H9 (cell line): ENCODE measurements around the gene NYAP2. TPM values are rescaled to one million over a fixed set of nuclear protein-coding genes. Genes with fewer than 3 reads are reported as not detected.
A peak's percentile ranks its signal among the peaks of the same experiment; 100 is the strongest.

Source experiments
- DNase-seq: peaks from one replicate; pipeline ENCODE4 v3.0.0-alpha.2; 2017
- H2AFZ ChIP-seq: one replicate; pipeline ENCODE4 v1.6.1; 2013; ENCODE audit warnings: mild to moderate bottlenecking, low read length, control low read depth, moderate library complexity
- H2AK5ac ChIP-seq: 2 replicates; pipeline ENCODE4 v1.6.1; 2013; ENCODE audit warnings: low read length, control low read depth, mixed read lengths; ENCODE audit not compliant: insufficient read length
- H2BK120ac ChIP-seq: one replicate; pipeline ENCODE4 v1.6.1; 2013; ENCODE audit warnings: low read depth, mild to moderate bottlenecking, low read length, control low read depth, inconsistent platforms; ENCODE audit not compliant: poor library complexity, severe bottlenecking
- H2BK12ac ChIP-seq: 2 replicates; pipeline ENCODE4 v1.6.1; 2013; ENCODE audit warnings: low read length, control low read depth, mixed read lengths, low read depth; ENCODE audit not compliant: insufficient read length
- H2BK15ac ChIP-seq: 2 replicates; pipeline ENCODE4 v1.6.1; 2013; ENCODE audit warnings: low read depth, low read length, control low read depth
- H2BK20ac ChIP-seq: one replicate; pipeline ENCODE4 v1.6.1; 2013; ENCODE audit warnings: low read depth, mild to moderate bottlenecking, low read length, control low read depth, inconsistent platforms; ENCODE audit not compliant: poor library complexity, severe bottlenecking
- H2BK5ac ChIP-seq: 2 replicates; pipeline ENCODE4 v1.6.1; 2013; ENCODE audit warnings: low read length, control low read depth, mixed read lengths; ENCODE audit not compliant: insufficient read length
- H3K14ac ChIP-seq: 2 replicates; pipeline ENCODE4 v1.6.1; 2013; ENCODE audit warnings: low read length, control low read depth; ENCODE audit not compliant: insufficient read depth
- H3K18ac ChIP-seq: 2 replicates; pipeline ENCODE4 v1.6.1; 2013; ENCODE audit warnings: low read depth, mild to moderate bottlenecking, mixed read lengths, low read length, control low read depth; ENCODE audit not compliant: insufficient read length
- H3K23ac ChIP-seq: 2 replicates; pipeline ENCODE4 v1.6.1; 2013; ENCODE audit warnings: low read length, control low read depth, mixed read lengths, low read depth; ENCODE audit not compliant: insufficient read length
- H3K23me2 ChIP-seq: 2 replicates; pipeline ENCODE4 v1.6.1; 2013; ENCODE audit warnings: low read depth, mild to moderate bottlenecking, mixed read lengths, low read length, control low read depth; ENCODE audit not compliant: insufficient read length, poor library complexity, severe bottlenecking
- H3K27ac ChIP-seq: 2 replicates; pipeline ENCODE4 v1.5.1; 2013; ENCODE audit warnings: low read length, control low read depth, mixed read lengths, low read depth; ENCODE audit not compliant: insufficient read length
- H3K27me3 ChIP-seq: 2 replicates; pipeline ENCODE4 v1.6.1; 2013; ENCODE audit warnings: low read length, control low read depth, inconsistent platforms; ENCODE audit not compliant: insufficient read depth
- H3K4ac ChIP-seq: 2 replicates; pipeline ENCODE4 v1.6.1; 2013; ENCODE audit warnings: low read depth, mild to moderate bottlenecking, control low read depth, inconsistent platforms, low read length, moderate library complexity
- H3K4me1 ChIP-seq: 2 replicates; pipeline ENCODE4 v1.6.1; 2013; ENCODE audit warnings: low read length, control low read depth, inconsistent platforms; ENCODE audit not compliant: insufficient read depth
- H3K4me2 ChIP-seq: 2 replicates; pipeline ENCODE4 v1.6.1; 2013; ENCODE audit warnings: low read length, control low read depth, mixed read lengths; ENCODE audit not compliant: insufficient read length, insufficient read depth
- H3K56ac ChIP-seq: 2 replicates; pipeline ENCODE4 v1.6.1; 2013; ENCODE audit warnings: low read depth, mild to moderate bottlenecking, mixed read lengths, low read length, control low read depth; ENCODE audit not compliant: insufficient read length
- H3K79me1 ChIP-seq: 2 replicates; pipeline ENCODE4 v1.6.1; 2013; ENCODE audit warnings: low read depth, mild to moderate bottlenecking, moderate library complexity, low read length, control low read depth, inconsistent platforms; ENCODE audit not compliant: insufficient read depth, poor library complexity, severe bottlenecking
- H3K79me2 ChIP-seq: 2 replicates; pipeline ENCODE4 v1.6.1; 2013; ENCODE audit warnings: low read length, control low read depth, inconsistent platforms; ENCODE audit not compliant: insufficient read depth
- H3K9ac ChIP-seq: 2 replicates; pipeline ENCODE4 v1.6.1; 2013; ENCODE audit warnings: low read length, control low read depth, mixed read lengths; ENCODE audit not compliant: insufficient read length; ENCODE audit errors: extremely low read depth
- H3K9me3 ChIP-seq: one replicate; pipeline ENCODE4 v1.6.1; 2013; ENCODE audit warnings: low read depth, low read length, inconsistent platforms; ENCODE audit not compliant: control insufficient read depth
- H3T11ph ChIP-seq: one replicate; pipeline ENCODE4 v1.6.1; 2013; ENCODE audit warnings: mild to moderate bottlenecking, low read length, control low read depth, inconsistent platforms
- H4K20me1 ChIP-seq: one replicate; pipeline ENCODE4 v1.6.1; 2013; ENCODE audit not compliant: control insufficient read depth, insufficient read length, insufficient read depth
- H4K5ac ChIP-seq: 2 replicates; pipeline ENCODE4 v1.6.1; 2013; ENCODE audit warnings: low read depth, mild to moderate bottlenecking, mixed read lengths, low read length, control low read depth; ENCODE audit not compliant: insufficient read length
- H4K8ac ChIP-seq: replicated peaks from 2 replicates; pipeline ENCODE4 v1.6.1; 2013; ENCODE audit warnings: low read length, control low read depth, mixed read lengths, low read depth; ENCODE audit not compliant: insufficient read length
- H4K91ac ChIP-seq: 2 replicates; pipeline ENCODE4 v1.6.1; 2013; ENCODE audit warnings: low read depth, mild to moderate bottlenecking, moderate library complexity, mixed read lengths, low read length, control low read depth; ENCODE audit not compliant: insufficient read length
- H3K27ac Mint-ChIP-seq, 3 experiments: 2 replicates in 2 of 3; 3 replicates in 1 of 3; pipeline ENCODE4 v1.8.0; 2020 to 2021; ENCODE audit warnings: mixed read lengths in 3 of 3, mild to moderate bottlenecking in 1 of 3, moderate library complexity in 1 of 3
- H3K27me3 Mint-ChIP-seq: 2 replicates; pipeline ENCODE4 v1.8.0; 2021; ENCODE audit warnings: low read depth, mild to moderate bottlenecking, moderate library complexity, mixed read lengths
- H3K36me3 Mint-ChIP-seq, 3 experiments: 2 replicates in 2 of 3; 3 replicates in 1 of 3; pipeline ENCODE4 v1.8.0; 2020 to 2021; ENCODE audit warnings: low read depth in 3 of 3, mixed read lengths in 3 of 3; ENCODE audit not compliant: insufficient read depth in 1 of 3
- H3K4me1 Mint-ChIP-seq, 2 experiments: 2 replicates each; pipeline ENCODE4 v1.8.0; 2020; ENCODE audit warnings: mixed read lengths in 2 of 2
- H3K4me3 Mint-ChIP-seq, 2 experiments: 2 replicates in 1 of 2; 3 replicates in 1 of 2; pipeline ENCODE4 v1.8.0; 2020 to 2021; ENCODE audit warnings: mild to moderate bottlenecking in 2 of 2, mixed read lengths in 2 of 2, moderate library complexity in 1 of 2
- H3K9me3 Mint-ChIP-seq, 2 experiments: 2 replicates in 1 of 2; 3 replicates in 1 of 2; pipeline ENCODE4 v1.8.0; 2020; ENCODE audit warnings: mild to moderate bottlenecking in 2 of 2, mixed read lengths in 2 of 2, moderate library complexity in 1 of 2
- CTCF ChIP-seq: fragments of 200-600 bp; sonication (generic); conservative IDR thresholded peaks from 3 replicates; pipeline ENCODE4 v1.8.0; 2021; ENCODE audit warnings: antibody characterized with exemption, mild to moderate bottlenecking
- WGBS: extraction: QIAGEN DNeasy Blood & Tissue Kit; methylation state at CpG from one replicate; pipeline ENCODE4 v1.1.7; 2013; ENCODE audit warnings: missing lambda C conversion rate, low lambda C conversion rate, mixed read lengths; ENCODE audit not compliant: insufficient read length; ENCODE audit errors: extremely low coverage; 5-methylcytosine and 5-hydroxymethylcytosine counted together
- total RNA-seq: library from RNA; stranded (reverse); gene quantifications from 2 replicates; pipeline ENCODE4 v1.2.1, GENCODE V29; 2021

Gene NYAP2
- total RNA-seq, 1 experiment from 2014 or later = not detected

- H3T11ph ChIP-seq = no peak overlapping the region
- no peaks in the 10 kb centered on the region for H3K79me2 ChIP-seq
- no peak overlapping the region for H2BK120ac ChIP-seq
- no peak overlapping the region for H3K14ac ChIP-seq
- no peaks in the 10 kb centered on the region for H3K9me3 ChIP-seq
- no peaks in the 10 kb centered on the region for H3K27me3 ChIP-seq
- H4K91ac ChIP-seq = no peak overlapping the region
- no peak overlapping the region for H2BK12ac ChIP-seq
- Mint-ChIP-seq H3K36me3 (no peaks in the 10 kb centered on the region; a peak in 1 of 7 replicates), H3K4me3 (no peak overlapping the region), H3K9me3 (peaks cover 0 to 3% of the 10 kb centered on the region in 2 experiments; a peak in 1 of 5 replicates), H3K4me1 (peaks cover 20 to 22% of the 10 kb centered on the region in 2 experiments), H3K27ac (peak overlapping the region in 1 of 3 experiments; percentile 82; a peak in 2 of 7 replicates), H3K27me3 (peaks cover 3% of the 10 kb centered on the region; the same call in 1 of the 2 replicates)
- no peak overlapping the region for H4K8ac ChIP-seq
- peak; percentile 38 for DNase-seq
- no peak overlapping the region for H2BK20ac ChIP-seq
- H2BK5ac ChIP-seq = no peak overlapping the region
- no peaks in the 10 kb centered on the region for H3K79me1 ChIP-seq
- peaks cover 3% of the 10 kb centered on the region; the same call in 1 of the 2 replicates for H3K4me1 ChIP-seq
- no peak overlapping the region for H3K23ac ChIP-seq
- no peaks in the 10 kb centered on the region for H3K23me2 ChIP-seq
- no CpG with 5 or more reads among the region's 3 CpGs for WGBS
- no peak overlapping the region for H4K5ac ChIP-seq
- no peak overlapping the region for H2BK15ac ChIP-seq
- H3K4me2 ChIP-seq = no peak overlapping the region
- no peak for TF ChIP-seq CTCF
- no peak overlapping the region for H3K18ac ChIP-seq
- no peak overlapping the region for H3K27ac ChIP-seq
- no peak overlapping the region for H3K9ac ChIP-seq
- no peak overlapping the region for H2AFZ ChIP-seq
- H2AK5ac ChIP-seq = no peak overlapping the region
- no peaks in the 10 kb centered on the region for H4K20me1 ChIP-seq
- no peak overlapping the region for H3K4ac ChIP-seq
- no peak overlapping the region for H3K56ac ChIP-seq
Measured at GRCh38 chr2:225378984-225379383, 20.5 kb upstream of the NYAP2 start.
